GM15510 (cell line): ENCODE results near the gene DNAH9.

Experiments used
- POLR2A ChIP-seq: IDR thresholded peaks from 3 replicates; pipeline ENCODE4 v1.6.1; 2011; ENCODE audit warnings: borderline replicate concordance; ENCODE audit not compliant: insufficient read length; ENCODE audit errors: extremely low read depth

The DNAH9 gene

DNA sequence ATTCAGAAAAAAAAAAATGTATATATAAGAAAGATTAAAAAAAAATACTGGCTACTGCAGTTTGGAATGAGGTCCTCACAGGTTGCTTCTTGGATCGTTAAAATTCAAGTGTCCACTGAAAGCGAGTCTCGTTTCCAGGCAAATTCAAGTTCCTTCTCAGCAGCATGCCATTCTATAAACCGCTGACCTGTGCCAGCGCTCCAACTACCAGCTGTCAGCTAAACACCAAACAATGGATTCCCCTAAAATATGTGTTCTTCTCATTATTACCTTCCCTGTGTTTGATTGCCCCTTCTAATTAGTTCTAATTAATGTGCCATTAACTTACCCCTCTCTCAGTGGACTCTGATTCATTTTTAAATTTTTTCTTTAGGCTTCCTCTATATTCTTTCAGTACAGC, 92.4 kb downstream of the DNAH9 start:
- no peak for TF ChIP-seq POLR2A

DNA sequence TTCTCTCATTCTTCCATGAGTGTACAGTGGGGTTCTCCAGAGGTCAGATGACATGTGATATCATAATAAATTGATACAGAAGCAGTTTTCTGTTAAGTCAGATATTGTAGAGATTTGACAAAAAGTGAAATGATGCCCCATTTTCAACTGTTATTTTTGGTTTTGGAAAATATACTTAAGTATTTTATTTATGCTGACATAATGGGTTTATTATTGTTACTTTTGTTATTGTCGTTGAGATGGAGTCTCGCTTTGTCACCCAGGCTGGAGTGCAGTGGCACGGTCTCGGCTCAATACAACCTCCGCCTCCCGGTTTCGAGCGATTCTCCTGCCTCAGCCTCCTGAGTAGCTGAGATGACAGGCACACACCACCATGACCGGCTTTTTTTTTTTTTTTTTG, 94.4 kb downstream of the DNAH9 start:
- TF ChIP-seq POLR2A, result no peak

DNA sequence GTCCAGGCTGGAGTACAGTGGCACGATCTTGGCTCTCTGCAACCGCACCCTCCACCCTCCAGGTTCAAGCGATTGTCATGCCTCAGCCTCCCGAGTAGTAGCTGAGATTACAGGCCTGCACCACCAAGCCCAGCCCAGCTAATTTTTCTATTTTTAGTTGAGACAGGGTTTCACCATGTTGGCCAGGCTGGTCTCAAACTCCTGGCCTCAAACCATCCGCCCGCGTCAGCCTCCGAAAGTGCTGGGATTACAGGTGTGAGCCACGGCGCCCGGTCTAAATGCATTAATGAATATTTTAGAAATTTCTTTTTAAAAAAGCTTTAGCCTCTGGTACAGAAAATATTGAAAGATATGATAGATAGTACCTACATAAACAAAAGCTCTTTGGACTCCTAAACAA, 95.0 kb downstream of the DNAH9 start:
- no peak for TF ChIP-seq POLR2A

DNA sequence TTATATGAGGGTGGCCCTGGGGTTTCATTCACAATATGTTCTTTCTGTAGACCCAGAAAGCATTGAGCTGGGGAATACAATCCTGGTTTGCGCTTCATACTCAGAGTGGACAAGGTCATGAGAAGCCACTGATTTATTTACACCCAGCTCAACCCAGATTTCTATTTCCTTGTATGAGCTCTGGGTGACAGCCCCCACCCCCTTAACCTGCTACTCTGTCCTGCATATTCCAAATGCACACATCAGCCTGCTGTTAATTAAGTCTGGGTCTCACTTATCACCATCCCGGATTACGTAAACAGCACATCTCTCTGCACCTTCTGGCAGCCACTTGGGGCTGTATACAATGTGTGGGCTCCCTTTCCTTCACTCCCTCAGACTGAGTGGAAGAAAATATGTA, 102.4 kb downstream of the DNAH9 start:
- no peak for TF ChIP-seq POLR2A

DNA sequence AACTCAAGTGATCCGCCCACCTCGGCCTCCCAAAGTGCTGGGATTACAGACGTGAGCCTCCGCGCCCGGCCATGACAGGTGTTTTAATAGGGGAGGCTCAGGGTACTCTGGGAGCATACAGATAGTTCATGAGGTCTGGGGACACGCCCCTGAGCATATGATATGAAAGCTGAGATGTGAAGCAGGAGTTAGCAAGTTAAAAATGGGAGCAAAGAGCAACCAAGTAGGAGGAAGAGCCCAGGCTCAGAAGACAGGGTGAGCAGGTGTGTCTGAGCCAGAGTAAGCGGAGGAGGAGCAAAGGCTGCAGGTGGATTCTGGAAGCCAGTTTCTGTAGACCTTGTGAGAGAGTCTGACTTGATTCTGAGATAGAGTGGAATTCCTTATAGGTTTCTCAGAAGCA, 103.6 kb downstream of the DNAH9 start:
- no peak for TF ChIP-seq POLR2A

DNA sequence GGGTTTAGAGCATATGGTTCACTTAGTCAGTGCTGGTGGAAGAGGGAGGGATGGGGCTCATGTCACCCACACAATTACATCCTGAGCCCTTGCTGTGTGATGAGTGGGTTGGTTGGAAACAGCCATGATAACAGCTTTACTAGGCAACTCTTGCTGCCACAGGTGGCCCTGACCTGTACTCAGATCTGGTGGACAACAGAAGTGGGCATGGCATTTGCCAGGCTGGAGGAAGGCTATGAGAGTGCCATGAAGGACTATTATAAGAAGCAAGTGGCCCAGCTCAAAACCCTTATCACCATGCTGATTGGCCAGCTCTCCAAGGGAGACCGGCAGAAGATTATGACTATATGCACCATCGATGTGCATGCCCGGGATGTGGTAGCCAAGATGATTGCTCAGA, 105.8 kb downstream of the DNAH9 start:
- no peak for TF ChIP-seq POLR2A

DNA sequence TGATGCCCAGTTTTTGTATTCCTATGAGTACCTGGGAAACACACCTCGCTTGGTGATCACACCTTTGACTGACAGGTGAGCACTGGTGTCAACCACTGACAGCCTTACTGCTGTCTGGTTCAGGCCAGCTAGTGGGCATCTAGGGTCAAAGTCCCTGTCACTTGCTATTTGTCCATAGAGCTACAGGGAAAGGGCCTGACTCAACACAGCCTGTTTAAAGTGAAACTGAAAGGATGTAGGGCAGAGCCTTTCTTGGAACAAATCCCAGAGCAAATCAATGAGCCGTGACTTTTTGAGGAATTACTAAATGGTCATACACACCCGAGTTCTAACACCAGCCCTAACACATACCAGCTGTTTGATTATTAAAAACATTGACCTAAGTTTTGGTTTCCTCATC, 106.8 kb downstream of the DNAH9 start:
- TF ChIP-seq POLR2A, result no peak

DNA sequence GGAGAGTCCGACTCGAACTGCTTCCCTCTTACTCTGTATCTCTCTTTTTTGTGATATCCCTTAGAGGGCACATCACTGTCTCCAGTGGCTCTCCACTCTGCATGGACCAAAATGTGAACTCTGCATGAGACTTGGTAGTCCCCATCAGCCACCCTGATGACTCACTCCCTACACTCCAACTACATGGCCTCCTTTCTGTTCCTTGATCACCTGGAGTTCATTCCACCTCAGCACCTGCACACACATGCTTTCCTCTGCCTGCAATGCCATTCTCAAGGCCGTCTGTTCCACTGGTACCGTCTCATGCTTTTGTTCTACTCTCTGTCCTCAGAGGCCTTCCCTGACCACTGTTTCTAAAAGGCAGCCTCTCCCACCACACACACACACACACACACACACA, 109.3 kb downstream of the DNAH9 start:
- TF ChIP-seq POLR2A, result no peak

DNA sequence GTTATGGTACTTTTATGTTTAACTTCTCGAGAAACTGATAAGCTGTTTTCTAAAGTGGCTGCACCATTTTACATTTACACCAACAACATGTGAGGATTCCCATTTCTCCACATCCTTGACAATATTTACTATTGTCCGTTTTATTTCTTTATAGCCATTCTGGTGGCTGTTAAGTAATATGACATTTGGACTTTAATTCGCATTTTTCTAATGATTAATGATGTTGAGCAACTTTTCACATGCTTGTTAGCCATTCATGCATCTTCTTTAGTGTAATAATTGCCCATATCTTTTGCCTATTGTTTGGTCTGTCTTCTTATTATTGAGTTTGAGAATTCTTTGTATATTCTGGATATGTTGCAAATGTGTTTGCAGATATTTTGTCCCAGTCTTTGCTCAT, 114.2 kb downstream of the DNAH9 start:
- no peak for TF ChIP-seq POLR2A

DNA sequence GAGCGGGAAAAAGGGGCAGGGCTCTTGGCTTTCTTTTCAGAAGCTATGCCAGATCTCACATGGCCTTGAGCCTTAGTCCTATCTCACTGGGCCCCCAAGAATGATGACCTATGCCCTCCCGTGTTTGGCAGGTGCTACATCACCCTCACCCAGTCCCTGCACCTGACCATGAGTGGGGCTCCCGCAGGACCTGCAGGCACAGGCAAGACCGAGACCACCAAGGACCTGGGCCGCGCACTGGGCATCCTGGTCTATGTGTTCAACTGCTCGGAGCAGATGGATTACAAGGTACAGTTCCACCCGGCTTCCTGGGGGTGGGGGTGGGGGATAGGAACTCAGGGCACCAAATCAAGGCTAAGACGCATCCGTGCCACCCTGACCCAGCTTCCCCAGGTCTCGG, 120.9 kb downstream of the DNAH9 start:
- no peak for TF ChIP-seq POLR2A

DNA sequence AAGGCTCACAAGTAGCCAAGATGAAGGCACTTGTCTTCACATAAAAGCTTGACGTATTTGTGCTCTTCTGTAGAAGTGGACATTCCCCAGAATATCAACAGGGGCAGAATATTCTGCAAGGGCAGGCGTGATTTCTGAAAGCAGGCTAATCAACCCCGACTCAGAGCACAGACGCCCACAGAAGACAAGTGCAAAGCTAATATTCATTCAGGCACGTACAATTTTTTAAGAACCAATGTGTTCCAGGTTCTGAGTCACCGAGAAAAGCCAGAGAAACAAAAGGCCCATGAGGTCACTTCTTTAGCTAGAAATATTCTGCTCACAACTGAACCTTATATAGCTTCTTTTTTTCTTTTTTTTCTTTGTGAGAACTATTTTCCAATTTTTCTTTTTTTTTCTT, 121.6 kb downstream of the DNAH9 start:
- no peak for TF ChIP-seq POLR2A

DNA sequence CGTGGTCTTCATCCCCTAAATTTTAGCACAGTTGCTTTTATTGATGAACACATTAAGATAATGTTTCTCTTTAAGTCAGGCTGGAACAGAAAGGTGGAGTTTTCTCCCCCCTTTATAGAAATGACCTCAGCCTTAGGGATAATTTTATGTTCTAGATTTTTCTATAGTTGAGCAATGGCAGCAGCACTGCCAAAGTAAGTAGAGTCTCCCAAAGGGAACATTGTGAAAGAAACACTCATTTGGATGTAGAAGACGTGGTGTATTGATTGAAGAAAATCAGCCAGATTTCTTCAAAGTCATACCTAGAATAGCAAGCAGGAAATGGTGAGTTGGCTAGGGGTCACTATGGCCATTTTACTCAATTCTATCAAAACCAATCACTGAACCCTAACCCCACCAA, 122.5 kb downstream of the DNAH9 start:
- no peak for TF ChIP-seq POLR2A

DNA sequence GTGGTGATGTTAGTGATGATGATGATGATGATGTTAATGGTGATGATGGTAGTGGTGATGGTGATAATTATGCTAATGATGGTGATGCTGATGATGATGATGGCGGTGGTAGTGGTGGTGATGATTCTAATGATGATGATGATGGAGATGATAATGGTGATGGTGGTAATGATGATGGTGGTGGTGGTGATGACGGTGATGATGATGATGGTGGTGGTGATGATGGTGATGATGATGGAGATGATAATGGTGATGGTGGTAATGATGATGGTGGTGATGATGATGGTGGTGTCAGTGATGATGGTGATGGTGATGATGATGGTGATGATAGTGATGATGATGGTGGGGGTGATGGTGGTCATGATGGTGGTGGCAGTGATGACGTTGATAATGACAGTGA, 132.5 kb downstream of the DNAH9 start:
- TF ChIP-seq POLR2A, result no peak

DNA sequence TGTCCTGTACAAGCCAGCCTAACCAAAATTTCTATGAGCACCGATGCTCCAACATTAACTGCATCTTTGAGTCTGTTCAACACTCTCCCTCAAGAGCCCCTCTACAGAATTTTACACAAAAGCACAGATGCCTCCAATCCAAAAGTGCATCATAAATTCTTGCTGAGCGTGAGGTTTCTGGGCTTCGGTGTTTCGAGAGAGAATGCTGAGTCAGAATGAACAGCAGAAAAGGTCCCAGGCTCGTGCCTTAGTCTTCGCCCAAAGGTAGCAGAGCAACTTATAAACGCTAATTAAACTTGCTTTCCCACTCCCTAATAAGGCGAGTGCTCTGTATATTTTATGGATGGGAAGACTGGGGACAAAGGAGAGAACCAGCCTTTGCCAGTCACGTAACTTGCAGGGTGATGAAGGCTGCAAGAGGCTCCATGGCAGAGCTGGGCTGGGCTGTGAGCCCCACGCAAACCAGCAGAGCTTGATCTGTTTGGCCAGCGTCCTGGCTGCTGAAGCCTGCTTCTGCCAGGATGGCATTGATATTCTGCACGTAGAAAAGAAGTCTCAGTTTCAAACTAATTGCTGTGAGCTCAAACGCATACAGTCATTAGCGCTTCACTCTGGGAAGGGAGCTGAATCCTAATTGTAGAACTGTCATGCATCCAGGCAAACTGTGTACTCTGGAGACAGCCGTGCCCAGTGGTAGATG, 138.5 kb downstream of the DNAH9 start:
- no peak for TF ChIP-seq POLR2A

DNA sequence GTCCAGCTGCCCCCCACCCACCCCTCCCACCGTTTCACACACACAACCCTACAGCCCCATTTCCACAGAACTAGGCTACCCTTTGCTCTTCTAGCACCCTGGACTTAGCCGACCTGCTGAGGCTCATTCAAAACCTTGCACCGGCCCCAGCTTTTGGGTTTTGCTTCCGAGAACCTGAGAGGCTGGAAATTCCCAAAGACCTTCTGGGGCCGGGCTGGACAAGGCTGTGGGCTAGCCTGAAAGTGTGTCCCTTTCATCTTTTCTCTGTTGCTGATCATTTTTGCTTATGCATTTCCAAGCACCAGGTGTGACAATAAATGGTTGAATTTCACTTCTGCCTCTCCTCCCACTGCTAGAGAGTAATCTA, 139.0 kb downstream of the DNAH9 start:
- no peak for TF ChIP-seq POLR2A

DNA sequence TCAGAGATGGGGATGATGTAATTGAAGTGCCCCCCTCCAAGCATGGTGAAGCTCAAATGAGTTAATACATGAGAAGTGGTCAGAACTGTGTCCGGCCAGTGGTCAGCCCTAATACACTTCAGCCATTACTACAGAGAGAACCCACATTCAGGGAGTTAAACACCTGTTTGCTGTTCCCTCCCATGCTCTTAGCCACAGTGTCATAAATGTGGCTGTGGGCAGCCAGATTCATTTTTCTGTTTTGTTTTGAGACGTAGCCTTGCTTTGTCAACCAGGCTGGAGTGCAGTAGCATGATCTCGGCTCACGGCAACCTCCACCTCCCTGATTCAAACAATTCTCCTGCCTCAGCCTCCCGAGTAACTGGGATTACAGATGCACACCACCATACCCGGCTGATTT, 139.9 kb downstream of the DNAH9 start:
- no peak for TF ChIP-seq POLR2A

DNA sequence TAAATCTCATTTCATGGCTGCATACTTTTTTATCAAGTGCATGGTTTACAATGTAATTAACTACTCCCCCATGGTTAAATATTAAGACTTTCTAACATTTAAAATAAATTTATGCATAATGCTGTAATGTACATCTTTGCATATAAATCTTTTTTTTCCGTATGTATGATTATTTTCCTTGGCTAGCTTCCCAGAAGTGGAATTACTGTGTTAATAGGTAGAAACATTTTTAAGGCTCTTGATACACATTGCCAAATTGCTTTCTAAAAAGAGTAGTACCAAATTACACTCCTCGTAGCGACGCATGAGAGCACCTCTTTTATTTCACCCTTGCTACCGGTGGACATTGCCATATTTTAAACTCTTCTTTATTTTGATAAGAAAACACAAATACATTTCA, 141.1 kb downstream of the DNAH9 start:
- TF ChIP-seq POLR2A, result no peak
